ENCODE measurements around the gene E2F4. TPM values are rescaled to one million over a fixed set of nuclear protein-coding genes. Genes with fewer than 3 reads are reported as not detected.

The E2F4 gene
- total and polyA plus RNA-seq, 9 of the 15 experiments (the other 6 are each of a cell fraction or from before 2014, with no cell fraction given), result 9.7 to 139 (median 106) TPM

- TF ChIP-seq RERE (CRISPR knock-in tag; IDR thresholded peaks at IDR 0.05; ENCODE audit: borderline replicate concordance), result no peak
- TF ChIP-seq ZNF316 (IDR thresholded peaks at IDR 0.05), result no peak
- no peak for TF ChIP-seq ZNF239 (CRISPR knock-in tag; IDR thresholded peaks at IDR 0.05)
- TF ChIP-seq OTX1 (CRISPR knock-in tag; IDR thresholded peaks at IDR 0.05), result no peak
- TF ChIP-seq ZBTB49 (CRISPR knock-in tag; IDR thresholded peaks at IDR 0.05; ENCODE audit: borderline replicate concordance), result no peak
- 0 out of 2 replicates have a peak, but pooled peaks have one; percentile 9 for TF ChIP-seq ESRRA (IDR thresholded peaks at IDR 0.05; ENCODE audit: borderline replicate concordance, low read depth)
- TF ChIP-seq FOXK2 (conservative IDR thresholded peaks at IDR 0.05 in 1 of 2, IDR thresholded peaks at IDR 0.05 in 1 of 2; ENCODE audit: low read depth in 2 of 2), result 0 out of 4 replicates have a peak, but pooled peaks of 1 of the 2 experiments have one; percentile 41
- peak; percentile 49; the same call in 1 of the 2 replicates for TF ChIP-seq THAP12 (CRISPR knock-in tag; IDR thresholded peaks at IDR 0.05)
- no peak for TF ChIP-seq THRAP3 (IDR thresholded peaks at IDR 0.05; ENCODE audit: borderline replicate concordance)
- TF ChIP-seq ZKSCAN1 (IDR thresholded peaks at IDR 0.05; ENCODE audit: low read depth, low read length), result no peak
- TF ChIP-seq MTF1 (CRISPR knock-in tag; IDR thresholded peaks at IDR 0.05; ENCODE audit: borderline replicate concordance), result no peak
- TF ChIP-seq TCFL5 (CRISPR knock-in tag; conservative IDR thresholded peaks at IDR 0.05), result no peak
- TF ChIP-seq BRCA1 (IDR thresholded peaks at IDR 0.05), result no peak
- TF ChIP-seq BRCA1 (CRISPR knock-in tag; IDR thresholded peaks at IDR 0.05), result no peak
- TF ChIP-seq ZNF324 (CRISPR knock-in tag; IDR thresholded peaks at IDR 0.05), result no peak
- no peak for TF ChIP-seq KLF6 (CRISPR knock-in tag; IDR thresholded peaks at IDR 0.05; ENCODE audit: borderline replicate concordance)
- peak; percentile 79 for TF ChIP-seq MEIS2 (IDR thresholded peaks at IDR 0.05; ENCODE audit: partially characterized antibody)
- TF ChIP-seq RFX5 (IDR thresholded peaks at IDR 0.05; ENCODE audit: low read depth, low read length), result no peak
Measured at GRCh38 chr16:67183627-67184452, 8.1 kb upstream of the E2F4 start, which contains the start of gene MATCAP1 (continued).
